HepG2 (cell line): Measurements from ENCODE around the gene NT5DC1. TPM values are rescaled to one million over a fixed set of nuclear protein-coding genes. Genes with fewer than 3 reads are reported as not detected.

Source experiments
- ATAC-seq: fragments of 200-7000 bp; cut with Tn5 transposase; 3 replicates; pipeline ENCODE4 v1.9.1; 2020; ENCODE audit warnings: mild to moderate bottlenecking, moderate library complexity
- BruUV-seq: library from RNA; stranded (reverse); fragments of 400-500 nt; replicated peaks from 2 replicates; lab custom pipeline; 2021; lab: Mats Ljungman, UMichigan
- CTCF ChIA-PET: fragments of 300-600 bp; formaldehyde crosslinking; extraction: SDS; loops from one replicate; lab custom pipeline; 2021; ENCODE audit warnings: low total read pairs, inconsistent platforms, low intra/inter-chr PET ratio; lab: Yijun Ruan, JAX
- POLR2A ChIA-PET: fragments of 350-600 bp; sonication (Branson Sonifier 250); formaldehyde crosslinking; loops from one replicate; lab custom pipeline; 2020; ENCODE audit warnings: antibody characterized with exemption, inconsistent platforms; lab: Yijun Ruan, JAX
- DNase-seq: peaks from one replicate; pipeline ENCODE4 v3.0.0-alpha.2; 2015; ENCODE audit warnings: low spot score
- FAIRE-seq: peaks from 3 replicates; lab custom pipeline; 2011; peaks lifted over from hg19 to GRCh38; lab: Jason Lieb, UNC
- H2AFZ ChIP-seq: one replicate; pipeline ENCODE4 v1.6.1; 2011; ENCODE audit warnings: low read length, inconsistent platforms
- H3K27ac ChIP-seq: fragments of 300-600 bp; 3 replicates; pipeline ENCODE4 v1.8.0; 2011; ENCODE audit warnings: mixed run types, mild to moderate bottlenecking, mixed read lengths, low read length, inconsistent platforms; ENCODE audit not compliant: insufficient read depth; ENCODE audit errors: extremely low read length
- H3K27me3 ChIP-seq, 2 experiments: fragments of 200-600 bp in 1 of 2; 2 replicates in 1 of 2; 3 replicates in 1 of 2; pipeline versions ENCODE4 v1.6.0 to v1.8.0; 2011; ENCODE audit warnings: low read length in 2 of 2, mild to moderate bottlenecking in 2 of 2, moderate library complexity in 2 of 2, inconsistent platforms in 1 of 2; ENCODE audit not compliant: insufficient read depth in 2 of 2, control insufficient read depth in 1 of 2
- H3K36me3 ChIP-seq, 2 experiments: fragments of 200-600 bp in 1 of 2; replicated peaks in 1 of 2; 2 replicates in 1 of 2; 3 replicates in 1 of 2; pipeline versions ENCODE4 v1.5.1 to v1.8.0; 2011; ENCODE audit warnings: low read length in 2 of 2, inconsistent platforms in 1 of 2; ENCODE audit not compliant: insufficient read depth in 2 of 2, control insufficient read depth in 1 of 2
- H3K4me1 ChIP-seq: 2 replicates; pipeline ENCODE4 v1.5.1; 2012; ENCODE audit warnings: low read length, inconsistent platforms; ENCODE audit not compliant: insufficient read depth
- H3K4me2 ChIP-seq: 2 replicates; pipeline ENCODE4 v1.6.0; 2011; ENCODE audit warnings: low read depth, low read length, inconsistent platforms
- H3K4me3 ChIP-seq, 3 experiments: fragments of 200-600 bp in 1 of 3; sonication (generic), shearing (Covaris generic) in 1 of 3; replicated peaks in 1 of 3; 2 replicates each; pipeline ENCODE4 v1.5.1; 2011 to 2016; ENCODE audit warnings: low read length in 3 of 3, inconsistent platforms in 2 of 3, low read depth in 2 of 3, mild to moderate bottlenecking in 2 of 3, control low read depth in 1 of 3, mixed read lengths in 1 of 3; ENCODE audit not compliant: insufficient read depth in 1 of 3
- H3K79me2 ChIP-seq: one replicate; pipeline ENCODE4 v1.6.1; 2011; ENCODE audit warnings: low read length, inconsistent platforms; ENCODE audit not compliant: insufficient read depth
- H3K9ac ChIP-seq: 2 replicates; pipeline ENCODE4 v1.6.0; 2011; ENCODE audit warnings: mild to moderate bottlenecking, low read depth, low read length, inconsistent platforms; ENCODE audit not compliant: insufficient read depth
- H3K9me3 ChIP-seq: 2 replicates; pipeline ENCODE4 v1.5.1; 2012; ENCODE audit warnings: mild to moderate bottlenecking, low read length
- H4K20me1 ChIP-seq: 2 replicates; pipeline ENCODE4 v1.6.0; 2011; ENCODE audit warnings: inconsistent platforms, mild to moderate bottlenecking, low read length, moderate library complexity; ENCODE audit not compliant: insufficient read depth
- MAFF ChIP-seq: IDR thresholded peaks from 2 replicates; pipeline ENCODE4 v1.6.1; 2011; ENCODE audit warnings: low read depth, low read length, improper control_type of control experiment
- MAFK ChIP-seq, 2 experiments: IDR thresholded peaks in 1 of 2; conservative IDR thresholded peaks in 1 of 2; 2 replicates each; pipeline ENCODE4 v1.6.1; 2011; ENCODE audit warnings: improper control_type of control experiment in 2 of 2, low read length in 2 of 2
- XRCC5 ChIP-seq: fragments of 200-400 bp; formaldehyde crosslinking; optimal IDR thresholded peaks from 2 replicates; pipeline ENCODE3; 2017; ENCODE audit warnings: mild to moderate bottlenecking, low read length
- WGBS: methylation state at CpG from one replicate; pipeline ENCODE4 v1.1.6; 2017; ENCODE audit warnings: low lambda C conversion rate; 5-methylcytosine and 5-hydroxymethylcytosine counted together
- in situ Hi-C: cut with HindIII; loops from 2 replicates; pipeline ENCODE4 v1.10.0; 2017; ENCODE audit warnings: low pct_unique_long_range_greater_than_20kb; ENCODE audit not compliant: extremely low pct_ligation_motif_present
- intact Hi-C: fragments of 100-400 bp; cut with micrococcal nuclease; formaldehyde crosslinking; loops from one replicate; pipeline ENCODE4 v1.10.0; 2022; ENCODE audit not compliant: unreplicated experiment
- polyA plus RNA-seq, 8 experiments: library from polyadenylated mRNA; depleted of rRNA in 3 of 8; stranded (reverse) in 7 of 8; unstranded in 1 of 8; fragments of >200 nt; fragmentation: Illumina TruSeq in 4 of 8; extraction: Trizol in 4 of 8; gene quantifications; 2 replicates each; pipeline versions ENCODE4 v1.2.1 to v1.2.3, GENCODE V29; 2011 to 2016; ENCODE audit warnings: low read depth in 4 of 8, missing spikeins in 1 of 8, mixed read lengths in 1 of 8; ENCODE audit not compliant: insufficient read depth in 1 of 8
- total RNA-seq, 5 experiments: library from RNA; depleted of rRNA; stranded (reverse); fragments of >200 nt; fragmentation: Illumina TruSeq; extraction: Trizol; gene quantifications; 2 replicates each; pipeline ENCODE4 v1.2.3, GENCODE V29; 2016; ENCODE audit warnings: low read depth in 1 of 5
- TF ChIP-seq, protein P1 (sequence below): sonication (generic); formaldehyde crosslinking; conservative IDR thresholded peaks from 2 replicates; pipeline ENCODE4 v1.4.0; 2020; ENCODE audit warnings: missing genetic modification reagents
- TF ChIP-seq, protein P2 (sequence below): IDR thresholded peaks from 2 replicates; pipeline ENCODE4 v1.6.1; 2012; ENCODE audit warnings: low read depth, low read length, improper control_type of control experiment

The NT5DC1 gene
- total and polyA plus RNA-seq, 2 of the 13 experiments (the other 11 are each of a cell fraction or from before 2014, with no cell fraction given), result 27.0 to 56.1 TPM

DNA sequence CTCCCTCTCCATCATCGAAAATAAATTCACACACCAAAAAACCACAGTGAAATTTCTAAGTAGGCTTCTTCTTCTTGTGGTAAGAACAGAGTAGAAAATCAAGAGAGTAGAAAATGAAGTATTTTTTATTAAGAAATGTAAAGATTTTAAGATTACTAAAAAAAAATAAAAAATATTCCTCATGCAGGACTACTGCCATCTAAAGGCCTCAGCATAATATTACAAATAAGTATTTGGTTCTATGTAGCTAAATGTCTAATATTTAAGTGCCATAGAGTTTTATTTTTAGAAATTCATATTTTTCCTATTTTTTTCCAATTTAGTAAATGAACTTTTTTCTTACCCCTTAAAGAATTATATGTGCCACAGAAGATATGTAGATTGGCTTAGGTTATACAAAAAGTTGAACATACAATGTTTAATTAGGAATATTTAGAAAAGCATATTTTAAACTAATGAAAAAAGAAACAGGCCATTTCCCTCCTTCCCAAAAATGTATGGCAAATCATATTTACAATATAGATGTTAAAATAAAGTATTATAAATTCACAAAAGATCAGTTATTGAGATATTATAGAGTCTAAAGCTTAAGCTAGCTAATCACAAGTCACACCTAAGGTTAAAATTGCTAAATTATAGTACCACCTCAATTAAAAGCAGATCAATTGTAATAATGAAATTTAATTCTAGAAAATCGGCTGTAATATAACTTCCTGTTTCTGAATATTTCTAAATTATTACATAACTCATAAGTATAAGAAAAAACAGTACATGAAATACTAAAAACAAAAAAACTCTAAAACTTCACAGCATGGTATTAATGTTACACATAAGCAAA, 3.5 kb upstream of the NT5DC1 start (continued):
- TF ChIP-seq, protein P1, sequence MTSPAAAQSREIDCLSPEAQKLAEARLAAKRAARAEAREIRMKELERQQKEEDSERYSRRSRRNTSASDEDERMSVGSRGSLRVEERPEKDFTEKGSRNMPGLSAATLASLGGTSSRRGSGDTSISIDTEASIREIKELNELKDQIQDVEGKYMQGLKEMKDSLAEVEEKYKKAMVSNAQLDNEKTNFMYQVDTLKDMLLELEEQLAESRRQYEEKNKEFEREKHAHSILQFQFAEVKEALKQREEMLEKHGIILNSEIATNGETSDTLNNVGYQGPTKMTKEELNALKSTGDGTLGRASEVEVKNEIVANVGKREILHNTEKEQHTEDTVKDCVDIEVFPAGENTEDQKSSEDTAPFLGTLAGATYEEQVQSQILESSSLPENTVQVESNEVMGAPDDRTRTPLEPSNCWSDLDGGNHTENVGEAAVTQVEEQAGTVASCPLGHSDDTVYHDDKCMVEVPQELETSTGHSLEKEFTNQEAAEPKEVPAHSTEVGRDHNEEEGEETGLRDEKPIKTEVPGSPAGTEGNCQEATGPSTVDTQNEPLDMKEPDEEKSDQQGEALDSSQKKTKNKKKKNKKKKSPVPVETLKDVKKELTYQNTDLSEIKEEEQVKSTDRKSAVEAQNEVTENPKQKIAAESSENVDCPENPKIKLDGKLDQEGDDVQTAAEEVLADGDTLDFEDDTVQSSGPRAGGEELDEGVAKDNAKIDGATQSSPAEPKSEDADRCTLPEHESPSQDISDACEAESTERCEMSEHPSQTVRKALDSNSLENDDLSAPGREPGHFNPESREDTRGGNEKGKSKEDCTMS, result no peak
- TF ChIP-seq, protein P2, sequence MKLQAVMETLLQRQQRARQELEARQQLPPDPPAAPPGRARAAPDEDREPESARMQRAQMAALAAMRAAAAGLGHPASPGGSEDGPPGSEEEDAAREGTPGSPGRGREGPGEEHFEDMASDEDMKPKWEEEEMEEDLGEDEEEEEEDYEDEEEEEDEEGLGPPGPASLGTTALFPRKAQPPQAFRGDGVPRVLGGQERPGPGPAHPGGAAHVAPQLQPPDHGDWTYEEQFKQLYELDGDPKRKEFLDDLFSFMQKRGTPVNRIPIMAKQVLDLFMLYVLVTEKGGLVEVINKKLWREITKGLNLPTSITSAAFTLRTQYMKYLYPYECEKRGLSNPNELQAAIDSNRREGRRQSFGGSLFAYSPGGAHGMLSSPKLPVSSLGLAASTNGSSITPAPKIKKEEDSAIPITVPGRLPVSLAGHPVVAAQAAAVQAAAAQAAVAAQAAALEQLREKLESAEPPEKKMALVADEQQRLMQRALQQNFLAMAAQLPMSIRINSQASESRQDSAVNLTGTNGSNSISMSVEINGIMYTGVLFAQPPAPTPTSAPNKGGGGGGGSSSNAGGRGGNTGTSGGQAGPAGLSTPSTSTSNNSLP, result peak; percentile 72; the same call in 1 of the 2 replicates

DNA sequence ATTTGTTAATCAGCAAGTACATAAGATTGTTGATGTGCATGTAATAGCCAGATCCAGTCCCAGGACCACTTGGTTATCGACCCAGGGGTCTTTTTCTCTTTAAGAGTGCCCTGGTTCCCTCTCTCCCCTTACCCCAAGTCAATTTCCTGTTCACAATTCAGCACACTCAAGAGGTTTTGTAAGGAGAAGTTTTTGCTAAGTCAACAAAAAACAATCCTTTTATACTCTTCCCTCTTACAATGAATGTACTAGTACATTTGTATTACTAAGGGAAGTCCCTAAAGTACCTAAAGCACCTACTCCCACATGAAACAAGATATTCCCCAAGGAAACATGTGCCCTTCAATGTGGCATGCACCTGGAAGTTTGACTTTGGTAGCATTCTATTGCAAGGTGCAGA, 1.6 kb upstream of the NT5DC1 start:
- intact Hi-C loops (no loop called here), in situ Hi-C loops (loop anchor here (5.0 kb wide), 1 partner anchor 87 kb away; no protein-coding TSS in a partner anchor)
- H3K36me3 ChIP-seq, result no peaks in the 10 kb centered on the region
- WGBS, result 65% methylated on average over 1 of the region's 1 CpG
- peaks cover 15% of the 10 kb centered on the region for H3K9me3 ChIP-seq
- H3K4me1 ChIP-seq, result peaks cover 45% of the 10 kb centered on the region
- TF ChIP-seq MAFF (peak; percentile 96), MAFK (conservative IDR thresholded peaks at IDR 0.05 in 1 of 2, IDR thresholded peaks at IDR 0.05 in 1 of 2; ENCODE audit: low read length in 2 of 2) (peak; percentile 92 to 94), XRCC5 (no peak)
- H3K4me3 ChIP-seq, result no peak overlapping the region
- H3K79me2 ChIP-seq, result peaks cover 24% of the 10 kb centered on the region
- ATAC-seq (no peak), DNase-seq (no peak), FAIRE-seq (no peak)
- no peak overlapping the region for H3K9ac ChIP-seq
- POLR2A ChIA-PET, result no interaction called here
- CTCF ChIA-PET, result interaction anchor here (1.2 kb wide), 1 partner anchor 88 kb away, joined by 6 read pairs; no protein-coding TSS in a partner anchor
- H3K4me2 ChIP-seq, result peak overlapping the region; percentile 86
- H3K27ac ChIP-seq, result no peak overlapping the region
- H2AFZ ChIP-seq, result no peak overlapping the region
- BruUV-seq, result no TSS peak
- no peaks in the 10 kb centered on the region for H4K20me1 ChIP-seq
- H3K27me3 ChIP-seq, result no peaks in the 10 kb centered on the region; a peak in 1 of 5 replicates
